Stimulated activated CD8-positive, alpha-beta memory T cell treated with anti-CD3 and anti-CD28 coated beads, Interleukin-15, amount 100 ng/mL, for 1 hour (primary cell): ENCODE results near the gene PLEKHM3.
"Not testable (repeated sequence)": the region's sequence is repeated elsewhere in the genome, so short reads cannot be mapped to it uniquely, and the experiment has no call there.

Experiments used
- DNase-seq: peaks from one replicate; pipeline ENCODE4 v3.0.0-alpha.2; 2020; ENCODE audit warnings: low read depth

PLEKHM3 gene

GRCh38 chr2:207919164-207919919 is 106.0 kb downstream of the PLEKHM3 start:
- no peak for DNase-seq

- no peak for DNase-seq
Observed at GRCh38 chr2:207914716-207915115, 110.6 kb downstream of the PLEKHM3 start.

GRCh38 chr2:207913772-207914358 is 111.5 kb downstream of the PLEKHM3 start:
- no peak for DNase-seq

GRCh38 chr2:207911856-207912255 is 113.5 kb downstream of the PLEKHM3 start:
- DNase-seq = no peak

- DNase-seq = no peak
Observed at GRCh38 chr2:207911215-207911614, 114.1 kb downstream of the PLEKHM3 start.

GRCh38 chr2:207906495-207906894 is 118.8 kb downstream of the PLEKHM3 start:
- DNase-seq = not testable (repeated sequence)

- DNase-seq = no peak
Observed at GRCh38 chr2:207905546-207905945, 119.8 kb downstream of the PLEKHM3 start.

GRCh38 chr2:207903236-207903635 is 122.1 kb downstream of the PLEKHM3 start:
- no peak for DNase-seq

GRCh38 chr2:207902821-207903220 is 122.5 kb downstream of the PLEKHM3 start:
- DNase-seq = no peak

GRCh38 chr2:207901829-207902228 is 123.5 kb downstream of the PLEKHM3 start:
- DNase-seq = no peak

- no peak for DNase-seq
Observed at GRCh38 chr2:207901401-207901800, 123.9 kb downstream of the PLEKHM3 start.

- DNase-seq = no peak
Observed at GRCh38 chr2:207898354-207898695, 127.0 kb downstream of the PLEKHM3 start.

- DNase-seq = no peak
Observed at GRCh38 chr2:207897541-207898353, 127.6 kb downstream of the PLEKHM3 start.

GRCh38 chr2:207896525-207897285 is 128.6 kb downstream of the PLEKHM3 start:
- DNase-seq = no peak

- no peak for DNase-seq
Observed at GRCh38 chr2:207895274-207895860, 130.0 kb downstream of the PLEKHM3 start.

- DNase-seq = no peak
Observed at GRCh38 chr2:207892716-207893402, 132.5 kb downstream of the PLEKHM3 start.

- DNase-seq = no peak
Observed at GRCh38 chr2:207891086-207891844, 134.1 kb downstream of the PLEKHM3 start.

- DNase-seq = no peak
Observed at GRCh38 chr2:207887500-207887899, 137.8 kb downstream of the PLEKHM3 start.

- DNase-seq = no peak
Observed at GRCh38 chr2:207885010-207885409, 140.3 kb downstream of the PLEKHM3 start.

- no peak for DNase-seq
Observed at GRCh38 chr2:207884127-207884526, 141.2 kb downstream of the PLEKHM3 start.
